LoVo (cell line): ENCODE measurements around the gene OTC.

Experiments
- DNase-seq: peaks from one replicate; pipeline ENCODE4 v3.0.0-alpha.2; 2016; ENCODE audit warnings: low spot score

Gene OTC

DNA sequence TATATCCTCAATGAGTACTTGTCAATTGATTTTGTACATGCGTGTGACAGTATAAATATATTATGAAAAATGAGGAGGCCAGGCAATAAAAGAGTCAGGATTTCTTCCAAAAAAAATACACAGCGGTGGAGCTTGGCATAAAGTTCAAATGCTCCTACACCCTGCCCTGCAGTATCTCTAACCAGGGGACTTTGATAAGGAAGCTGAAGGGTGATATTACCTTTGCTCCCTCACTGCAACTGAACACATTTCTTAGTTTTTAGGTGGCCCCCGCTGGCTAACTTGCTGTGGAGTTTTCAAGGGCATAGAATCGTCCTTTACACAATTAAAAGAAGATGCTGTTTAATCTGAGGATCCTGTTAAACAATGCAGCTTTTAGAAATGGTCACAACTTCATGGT, at the start of gene OTC:
OTC (plus strand) TSS at position 243 of the 400 bp plus-strand sequence; CDS start at position 336, 93 bp downstream.
- DNase-seq, result no peak

DNA sequence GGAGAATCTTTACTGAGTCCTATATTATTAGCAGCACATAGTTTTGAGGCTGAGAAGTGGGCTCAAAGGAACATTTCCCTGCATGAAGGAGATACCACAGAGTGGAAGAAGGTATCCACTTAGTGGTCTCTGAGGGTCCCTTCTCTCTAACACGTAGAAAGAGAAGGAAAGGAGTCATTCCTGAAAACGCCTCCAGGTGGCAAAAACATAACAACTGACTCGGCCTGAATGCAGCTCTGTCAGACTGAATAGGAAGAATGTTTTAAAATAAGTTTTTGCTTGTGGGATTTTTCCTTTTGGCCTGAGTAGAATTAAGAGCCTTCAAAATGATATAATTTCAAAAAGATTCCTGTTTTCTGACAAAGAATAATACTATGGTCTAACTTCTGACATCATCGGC, 48.4 kb upstream of the OTC start:
- no peak for DNase-seq

DNA sequence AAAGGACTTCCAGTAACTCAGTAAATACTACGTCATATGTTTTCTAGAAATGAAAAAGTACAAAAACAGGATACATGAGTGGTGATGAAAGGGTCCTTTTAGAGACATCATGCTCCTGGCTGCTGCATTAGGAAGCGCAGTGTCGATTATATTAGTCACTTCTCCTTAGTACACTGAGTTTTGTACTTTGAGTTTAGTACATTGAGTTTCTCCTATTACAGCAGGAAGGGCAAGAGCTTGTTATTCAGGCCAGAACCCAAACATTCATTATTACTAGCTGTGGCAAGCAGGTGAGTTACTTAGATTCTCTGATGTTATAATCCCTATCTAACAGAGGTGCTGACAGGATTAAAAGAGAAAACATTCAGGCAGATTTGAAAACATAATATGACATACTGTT, 46.4 kb upstream of the OTC start:
- no peak for DNase-seq

DNA sequence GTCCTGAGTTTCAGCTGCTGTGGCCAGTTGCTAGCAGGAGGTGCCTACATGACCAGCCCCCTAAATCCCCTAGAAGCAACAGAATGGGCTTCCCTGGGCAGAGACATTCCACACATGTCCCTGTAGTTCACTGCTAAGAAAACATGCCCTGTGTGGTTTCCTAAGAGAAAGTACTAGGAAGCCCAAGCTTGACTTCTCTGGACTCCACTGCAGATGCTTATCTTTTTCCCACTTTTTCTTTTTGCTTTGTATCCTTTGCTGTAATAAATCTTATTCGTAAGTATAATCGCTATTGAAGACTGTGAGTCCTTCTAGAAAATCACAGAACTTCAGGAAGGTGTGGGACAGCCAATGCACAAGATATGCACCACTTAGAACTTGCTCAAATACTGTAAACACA, 40.7 kb upstream of the OTC start:
- no peak for DNase-seq

DNA sequence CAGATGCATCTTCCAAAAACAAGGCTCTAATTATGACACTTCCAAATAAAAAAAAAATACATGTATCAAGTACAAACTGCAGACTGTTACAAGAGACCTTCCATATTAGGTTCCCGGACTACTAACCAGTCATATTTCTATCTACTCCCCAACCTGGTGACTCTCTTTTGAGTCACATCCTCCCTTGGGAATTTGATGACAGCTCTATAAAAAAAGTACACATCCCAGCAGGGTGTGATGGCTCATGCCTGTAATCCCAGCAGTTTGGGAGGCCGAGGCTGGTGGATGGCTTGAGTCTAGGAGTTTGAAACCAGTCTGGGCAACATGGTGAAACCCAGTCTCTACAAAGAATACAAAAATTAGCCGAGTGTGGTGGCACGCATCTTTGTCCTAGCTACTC, 40.0 kb upstream of the OTC start:
- peak; percentile 2 for DNase-seq

DNA sequence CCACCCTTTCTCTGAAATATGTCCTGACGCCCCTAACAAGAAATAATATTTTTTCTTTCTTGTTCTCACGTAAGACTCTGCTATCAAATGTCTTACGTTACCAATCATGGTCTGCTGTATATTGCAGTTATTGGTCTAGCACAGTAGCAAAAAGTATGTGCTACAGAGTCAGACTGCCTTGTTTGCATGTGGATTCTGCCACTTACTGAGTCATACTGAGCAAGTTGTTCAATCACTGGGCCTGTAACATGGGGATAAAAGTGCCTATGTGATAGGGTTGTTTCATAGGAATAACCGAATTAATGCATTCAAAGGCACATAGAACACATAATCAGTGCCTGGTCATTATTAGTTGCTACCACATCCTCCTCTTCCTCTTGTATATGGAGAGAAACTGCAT, 39.2 kb upstream of the OTC start:
- no peak for DNase-seq

DNA sequence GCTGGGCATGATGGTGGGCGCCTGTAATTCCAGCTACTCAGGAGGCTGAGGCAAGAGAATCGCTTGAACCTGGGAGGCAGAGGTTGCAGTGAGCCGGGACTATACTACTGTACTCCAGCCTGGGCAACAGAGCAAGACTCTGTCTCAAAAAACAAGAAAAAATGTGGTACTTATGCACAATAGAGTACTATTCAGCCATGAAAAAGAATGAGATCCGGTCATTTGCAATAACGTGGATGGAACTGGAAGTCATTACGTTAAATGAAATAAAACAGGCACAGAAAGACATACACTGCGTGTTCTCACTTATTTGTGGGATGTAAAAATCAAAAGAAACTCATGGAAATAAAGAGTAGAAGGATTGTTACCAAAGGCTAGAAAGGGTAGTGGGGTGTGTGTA, 37.2 kb upstream of the OTC start:
- no peak for DNase-seq

DNA sequence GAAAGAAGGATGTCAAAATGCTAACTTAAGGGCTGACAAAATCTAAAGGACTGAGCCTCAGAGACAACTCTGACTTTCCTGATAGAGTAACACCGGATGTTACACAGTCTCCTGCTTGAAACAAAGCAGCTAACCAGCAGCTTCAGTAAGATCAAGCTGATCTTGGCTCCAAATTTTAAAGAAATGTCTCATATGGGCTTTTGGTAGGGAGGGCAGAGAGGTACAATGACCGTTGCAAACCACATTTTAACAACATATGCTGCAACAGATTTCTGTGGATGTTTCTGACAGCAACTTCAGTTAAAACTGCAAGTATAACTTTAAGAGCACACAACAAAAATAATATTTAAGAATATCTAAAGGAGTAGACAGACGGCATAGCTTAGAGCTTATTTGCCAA, 34.2 kb upstream of the OTC start:
- no peak for DNase-seq

DNA sequence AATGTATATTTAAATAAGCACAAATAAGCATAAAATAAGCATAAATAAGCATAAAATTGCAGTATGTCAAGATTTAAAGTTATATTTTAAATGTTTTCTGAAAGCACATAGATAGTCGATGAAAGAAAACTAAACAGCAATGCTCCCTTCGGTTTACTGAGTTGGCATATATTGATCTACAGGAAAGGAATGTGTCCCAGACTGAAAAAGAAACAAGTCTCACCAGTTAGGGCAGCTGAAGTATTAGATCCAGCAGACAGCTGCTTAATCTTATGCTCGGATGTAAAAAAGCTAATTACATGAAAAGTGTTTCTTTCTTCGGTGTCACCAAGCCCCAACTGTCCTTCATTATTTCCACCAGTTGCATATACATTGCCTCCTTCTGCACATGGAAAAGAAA, 33.8 kb upstream of the OTC start:
- DNase-seq, result no peak

DNA sequence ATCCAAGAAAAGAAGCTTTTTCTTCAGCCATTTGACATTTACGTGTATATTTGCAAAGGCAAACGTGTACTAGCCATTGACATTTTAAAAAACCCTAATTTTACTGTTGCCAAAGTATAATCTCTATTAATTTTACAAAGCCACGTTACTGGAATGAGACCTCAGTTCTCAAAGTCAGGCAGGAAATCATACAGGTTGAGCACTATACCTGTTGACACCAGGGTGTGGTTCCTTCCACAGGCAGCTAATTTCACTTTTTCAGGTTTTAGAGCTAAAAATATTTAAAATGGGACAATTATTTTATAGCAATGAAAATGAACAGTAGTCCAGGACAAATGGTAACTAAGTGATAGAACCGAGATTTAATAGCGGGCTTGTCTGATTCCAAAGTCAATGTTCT, 31.6 kb upstream of the OTC start:
- no peak for DNase-seq

DNA sequence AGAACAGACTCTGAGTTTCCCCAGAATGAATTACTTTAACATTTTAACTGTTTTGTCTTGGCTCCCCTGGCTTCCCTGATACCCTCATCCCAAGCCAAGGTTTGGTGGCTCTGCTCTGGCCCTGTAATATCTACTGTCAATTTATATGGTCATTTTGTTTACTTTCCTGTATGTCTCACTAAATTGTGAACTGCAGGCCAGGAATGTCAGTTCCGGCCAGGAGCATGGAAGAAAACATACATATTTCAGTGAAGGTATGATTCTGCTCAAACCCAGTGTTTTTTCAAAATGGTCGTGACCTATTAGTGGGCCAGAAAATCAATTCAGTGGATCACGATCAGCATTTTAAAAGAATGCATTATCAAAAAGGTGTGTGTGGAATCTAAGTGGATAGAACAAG, 26.3 kb upstream of the OTC start:
- DNase-seq, result no peak

DNA sequence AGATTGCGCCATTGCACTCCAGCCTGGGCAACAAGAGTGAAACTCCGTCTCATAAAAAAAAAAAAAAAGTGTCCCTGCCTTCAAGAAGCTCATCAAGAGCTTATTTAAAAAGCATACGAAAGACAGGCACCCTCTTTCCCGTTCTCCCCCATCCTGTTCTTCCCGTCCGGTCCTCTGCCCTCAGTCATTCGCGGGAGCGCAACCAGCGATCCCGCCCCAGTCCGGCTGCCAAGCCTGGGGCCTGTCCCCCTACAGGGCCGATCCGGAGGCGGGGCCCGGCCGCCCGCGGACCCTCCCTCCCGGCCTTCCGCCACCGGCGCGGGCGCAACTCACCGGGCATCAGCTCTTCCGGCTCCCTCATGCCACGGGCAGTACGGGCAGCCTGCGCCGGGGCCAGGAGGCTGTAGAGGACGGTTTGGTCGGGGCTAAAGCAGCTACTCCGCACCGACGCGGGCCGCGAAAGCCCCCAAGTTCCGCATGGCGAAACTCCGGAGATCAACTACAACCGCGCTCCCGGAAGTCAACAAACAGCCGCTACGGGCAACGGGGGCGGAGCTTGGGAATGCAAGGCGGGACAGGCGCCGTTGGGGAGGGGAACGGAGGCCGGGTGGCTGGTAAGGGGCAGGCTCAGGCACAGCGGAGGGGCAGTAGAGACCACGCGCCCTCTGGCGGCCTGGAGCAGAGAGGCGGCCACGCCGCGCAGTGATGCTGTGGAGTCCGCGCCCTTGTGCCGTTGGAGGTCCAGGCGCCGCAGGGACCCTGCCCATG, 25.2 kb upstream of the OTC start, which contains the start of gene RPGR:
RPGR (minus strand) TSS at position 503 of the 768 bp plus-strand sequence; CDS start at position 361, 142 bp downstream.
- DNase-seq, result peak; percentile 82

DNA sequence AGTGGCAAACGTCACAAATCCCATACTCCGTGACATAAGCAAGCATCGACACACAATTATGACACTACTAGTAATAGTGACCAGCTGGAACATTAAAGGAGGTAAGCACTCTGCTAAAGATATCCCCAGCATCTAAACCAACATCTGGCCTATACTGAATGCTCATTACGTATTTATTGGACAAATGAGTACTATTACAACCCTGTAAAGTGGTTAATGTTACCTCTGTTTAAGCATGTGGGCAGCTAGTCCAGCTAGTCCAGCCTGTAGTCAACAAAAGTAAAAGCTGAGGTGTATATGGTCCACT, 24.7 kb upstream of the OTC start:
- DNase-seq, result no peak

DNA sequence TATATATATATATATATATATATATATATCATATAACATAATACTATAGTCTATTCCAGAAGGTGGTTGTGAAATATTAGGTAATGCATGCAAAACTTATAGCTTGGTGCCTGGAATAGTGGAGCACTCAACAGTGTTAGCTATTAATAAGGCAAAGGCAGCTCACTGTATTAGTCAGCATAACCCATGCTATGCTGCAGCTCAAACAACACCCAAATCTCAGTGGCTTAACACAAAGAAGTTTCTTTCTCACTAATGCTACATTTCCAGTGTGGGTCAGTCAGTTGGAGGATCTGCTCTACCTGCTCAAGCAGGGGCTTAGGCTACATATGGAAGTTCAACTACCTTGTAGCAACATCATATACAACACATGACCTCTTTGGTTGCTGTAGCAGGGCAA, 19.9 kb upstream of the OTC start:
- DNase-seq, result no peak

DNA sequence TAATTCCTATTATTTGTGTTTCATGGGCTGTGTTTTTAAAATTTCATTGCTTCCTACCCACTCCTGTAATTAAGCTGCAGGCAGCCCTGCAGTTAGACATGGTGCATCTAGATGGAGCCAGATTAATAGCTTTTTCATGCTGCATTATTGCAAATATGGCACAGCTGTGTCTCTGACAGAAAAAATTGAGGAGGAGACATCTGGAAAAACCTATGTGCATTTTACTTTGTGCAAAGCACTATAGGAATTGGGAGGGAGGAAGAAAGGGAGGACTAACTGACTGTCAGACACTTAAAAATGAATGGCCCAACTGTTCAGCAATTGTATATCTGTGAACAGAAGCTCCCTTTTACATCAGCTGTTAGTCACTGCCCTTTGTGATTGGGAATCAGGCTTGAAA, 17.0 kb upstream of the OTC start:
- no peak for DNase-seq

DNA sequence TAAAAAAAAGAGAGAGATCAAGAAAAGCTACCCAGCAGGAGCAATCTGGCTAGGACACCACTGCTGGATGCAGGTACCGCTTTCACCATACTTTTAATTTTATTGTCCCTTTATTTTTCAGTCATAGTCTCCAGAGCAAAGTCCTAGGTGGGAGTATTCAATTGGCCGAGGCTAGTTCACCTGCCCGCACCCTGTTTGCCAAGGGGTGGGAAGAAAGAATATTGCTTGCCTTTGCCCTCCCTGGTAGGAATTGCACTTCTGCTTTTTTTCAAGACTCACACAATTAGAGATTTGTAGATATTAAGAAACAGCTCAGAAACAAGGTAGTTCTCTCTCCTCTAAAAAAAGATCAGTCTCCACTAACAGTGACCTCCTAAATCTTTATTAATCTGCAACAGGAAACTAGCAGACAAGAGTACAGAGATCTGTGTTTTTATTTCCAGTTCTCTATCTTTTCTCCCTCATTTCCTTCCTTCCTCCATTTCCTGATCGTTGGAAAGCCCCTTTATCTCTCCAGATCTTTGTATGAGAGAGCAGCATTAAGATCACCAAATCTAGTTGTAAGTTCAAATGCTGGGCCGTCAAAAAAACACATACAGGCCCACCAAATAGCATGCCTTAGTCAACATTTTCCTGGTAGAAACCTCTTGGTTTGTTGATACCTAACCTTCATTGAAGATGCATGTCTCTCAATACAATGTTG, 15.7 kb upstream of the OTC start:
- no peak for DNase-seq

DNA sequence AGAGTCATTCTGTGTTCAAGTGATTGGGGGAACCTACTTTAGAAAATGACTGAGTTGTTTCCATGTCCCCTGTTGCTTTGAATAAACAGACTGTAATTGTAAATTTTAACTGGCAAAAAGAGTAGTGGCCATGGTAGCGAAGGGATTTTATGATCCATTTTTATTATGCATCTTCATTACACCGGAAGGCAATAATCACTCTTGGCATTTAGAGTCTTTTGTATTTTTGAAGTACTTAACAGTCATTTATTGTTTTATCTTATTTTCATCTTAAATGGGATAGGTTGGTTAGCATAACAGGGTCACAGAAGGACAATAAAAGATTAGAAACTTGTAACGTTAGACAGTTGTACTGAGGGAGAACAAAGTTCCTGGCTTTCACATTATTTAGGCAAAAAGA, 11.0 kb upstream of the OTC start:
- no peak for DNase-seq

DNA sequence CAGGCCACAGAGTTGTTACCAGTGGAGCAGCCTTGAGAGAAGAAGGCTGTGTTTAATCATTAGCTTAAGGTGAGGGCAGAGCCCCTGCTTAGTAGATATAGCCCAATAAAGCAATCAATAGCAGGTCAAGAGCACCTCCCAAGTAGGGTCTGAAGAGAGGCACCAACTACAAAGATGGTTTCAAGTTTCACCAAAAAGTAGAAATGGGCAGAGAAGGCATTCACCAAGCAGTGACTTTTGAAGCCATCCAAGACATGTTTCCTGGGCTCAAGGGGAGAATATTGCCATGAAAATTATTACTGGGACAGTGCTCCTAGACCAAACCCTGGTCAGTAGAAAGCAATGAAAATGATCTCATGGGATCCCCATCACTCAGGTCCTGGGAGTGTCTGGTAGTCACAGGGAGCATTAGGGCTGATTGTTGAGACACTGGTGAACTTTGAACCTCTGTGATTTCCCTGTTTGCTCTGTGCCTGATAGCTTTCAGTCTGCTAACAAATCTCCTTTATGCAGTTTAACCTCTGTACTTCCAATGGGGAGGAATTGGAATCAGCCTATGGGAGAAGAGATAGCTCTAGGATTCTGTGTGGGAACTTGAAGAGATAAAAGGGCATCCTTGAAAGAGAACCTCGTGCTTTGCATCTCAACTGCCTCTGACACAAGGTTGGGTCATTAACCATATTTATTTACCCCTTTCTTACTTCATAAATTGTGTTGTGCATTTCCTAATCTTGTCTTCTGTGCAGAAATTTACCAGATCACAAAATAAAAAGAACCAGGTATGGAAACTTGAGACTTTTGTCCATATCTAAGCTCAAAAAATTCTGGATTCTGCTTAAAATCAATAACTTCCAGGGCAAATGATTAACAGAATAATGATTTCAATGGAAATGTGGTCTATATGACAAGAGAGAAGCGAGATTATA, 9.3 kb upstream of the OTC start:
- peak; percentile 20 for DNase-seq

DNA sequence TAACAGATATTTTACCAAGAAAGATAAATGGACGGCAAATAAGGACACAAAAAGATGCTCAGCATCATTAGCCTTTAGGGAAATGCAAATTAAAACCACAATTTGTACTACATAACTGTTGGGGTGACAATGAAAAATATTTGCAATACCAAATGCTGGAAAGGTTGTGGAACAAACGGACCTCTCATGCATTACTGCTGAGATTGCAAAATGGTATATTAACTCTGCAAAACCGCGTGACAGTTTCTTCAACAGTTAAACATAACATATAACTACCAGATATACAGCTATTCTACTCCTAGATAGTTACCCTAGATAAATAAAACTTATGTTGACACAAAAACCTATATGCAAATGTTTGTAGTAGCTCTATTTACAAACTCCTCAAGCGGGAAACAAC, 6.3 kb upstream of the OTC start:
- DNase-seq, result no peak

DNA sequence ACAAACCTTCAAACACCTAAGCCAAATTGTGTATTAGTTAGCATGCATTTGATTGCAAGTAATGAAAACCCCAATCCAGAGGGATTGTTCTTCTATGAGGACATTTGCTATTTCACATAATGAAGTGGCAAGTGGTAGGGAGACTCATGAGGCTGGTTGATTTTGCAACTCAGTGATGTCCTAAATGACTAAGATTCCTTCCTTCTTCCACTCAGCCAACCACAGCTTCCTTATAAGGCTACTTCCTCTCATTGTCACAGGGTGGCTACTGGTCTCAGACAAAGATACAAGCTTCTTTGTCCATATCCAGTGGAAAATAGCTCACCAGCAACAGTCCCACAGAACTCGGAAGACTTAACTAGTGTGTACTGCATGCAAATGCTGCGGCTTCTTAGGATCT, 5.3 kb upstream of the OTC start:
- DNase-seq, result no peak

DNA sequence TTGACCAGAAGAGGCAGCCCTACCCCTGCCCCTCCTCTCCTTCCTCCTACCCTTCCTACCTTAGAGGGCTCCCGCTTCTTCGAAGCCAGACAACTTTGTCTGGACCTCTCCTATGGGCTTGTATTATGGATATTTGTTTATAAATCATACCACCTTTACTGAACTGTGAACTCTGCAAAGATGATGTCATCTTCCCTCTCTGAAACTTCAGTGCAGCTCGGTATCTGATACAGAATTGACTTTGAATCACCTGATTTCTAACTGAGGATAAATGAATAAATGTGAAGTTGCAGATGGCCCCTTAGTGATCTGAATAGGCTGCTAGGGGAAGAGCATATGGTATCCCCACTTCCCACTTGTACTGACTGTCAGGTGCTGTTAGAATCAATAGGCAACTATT, 1.1 kb upstream of the OTC start:
- no peak for DNase-seq

DNA sequence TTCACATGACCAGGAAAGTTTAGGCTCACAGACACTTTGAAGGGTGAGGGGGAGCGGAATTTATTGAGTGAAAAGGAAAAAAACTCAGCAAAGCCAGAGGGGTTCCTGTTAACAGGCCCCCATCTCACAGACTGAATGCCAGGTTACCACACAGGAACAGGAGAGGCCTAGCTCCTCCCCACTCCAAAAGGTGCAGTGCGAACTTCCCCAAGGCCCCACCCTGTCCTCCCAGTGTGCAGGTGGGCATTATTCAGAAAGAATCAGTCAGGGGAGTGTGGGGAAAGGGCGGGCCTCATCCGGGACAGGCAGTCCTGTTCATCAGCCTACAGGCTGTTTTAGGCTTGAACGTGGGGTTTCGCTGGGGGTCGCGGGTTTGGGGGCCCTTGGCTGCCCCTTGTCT, 4.0 kb downstream of the OTC start:
- DNase-seq, result no peak
